ENCODE measurements around the gene CDH24.

CDH24 gene

DNA sequence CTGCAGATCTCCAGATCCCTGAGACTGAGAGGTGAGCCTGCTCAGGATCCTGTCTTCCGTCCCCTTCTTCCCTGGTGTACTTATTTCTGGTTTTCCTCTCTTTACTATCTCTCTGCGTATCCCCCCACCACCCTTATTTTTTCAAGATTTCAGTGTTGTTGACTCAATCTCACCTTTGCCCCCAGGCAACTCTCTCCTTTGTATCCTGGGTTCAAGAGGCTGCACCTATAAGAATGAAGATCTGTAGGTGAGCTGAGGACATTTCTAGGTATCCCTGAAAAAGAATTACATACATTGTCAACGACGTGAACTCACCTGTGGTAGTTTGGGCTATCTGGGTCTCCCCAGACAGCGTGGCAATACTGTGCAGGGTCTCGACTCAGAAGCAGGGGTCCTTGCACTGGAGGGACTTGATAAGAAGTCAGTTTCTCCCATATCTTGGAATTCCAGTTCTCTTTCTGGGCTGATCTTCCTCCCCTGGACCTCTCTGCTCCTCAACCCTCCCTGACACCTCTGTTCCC lies 46.8 kb upstream of the CDH24 start:
- Histone ChIP-seq H3K4me1 (ENCODE audit: control insufficient read depth in 1 of 2, insufficient read depth in 1 of 2, low read depth in 1 of 2, low read length in 1 of 2) (peaks cover 13 to 18% of the 10 kb centered on the region in 2 experiments), H3K27me3 (no peaks in the 10 kb centered on the region), H3K27ac (no peak overlapping the region), H3K4me3 (ENCODE audit: low read depth in 1 of 2, low read length in 1 of 2) (no peak overlapping the region), H3K36me3 (peaks cover under 1% of the 10 kb centered on the region), H3K9me3 (no peaks in the 10 kb centered on the region)
- TF ChIP-seq, protein P1, sequence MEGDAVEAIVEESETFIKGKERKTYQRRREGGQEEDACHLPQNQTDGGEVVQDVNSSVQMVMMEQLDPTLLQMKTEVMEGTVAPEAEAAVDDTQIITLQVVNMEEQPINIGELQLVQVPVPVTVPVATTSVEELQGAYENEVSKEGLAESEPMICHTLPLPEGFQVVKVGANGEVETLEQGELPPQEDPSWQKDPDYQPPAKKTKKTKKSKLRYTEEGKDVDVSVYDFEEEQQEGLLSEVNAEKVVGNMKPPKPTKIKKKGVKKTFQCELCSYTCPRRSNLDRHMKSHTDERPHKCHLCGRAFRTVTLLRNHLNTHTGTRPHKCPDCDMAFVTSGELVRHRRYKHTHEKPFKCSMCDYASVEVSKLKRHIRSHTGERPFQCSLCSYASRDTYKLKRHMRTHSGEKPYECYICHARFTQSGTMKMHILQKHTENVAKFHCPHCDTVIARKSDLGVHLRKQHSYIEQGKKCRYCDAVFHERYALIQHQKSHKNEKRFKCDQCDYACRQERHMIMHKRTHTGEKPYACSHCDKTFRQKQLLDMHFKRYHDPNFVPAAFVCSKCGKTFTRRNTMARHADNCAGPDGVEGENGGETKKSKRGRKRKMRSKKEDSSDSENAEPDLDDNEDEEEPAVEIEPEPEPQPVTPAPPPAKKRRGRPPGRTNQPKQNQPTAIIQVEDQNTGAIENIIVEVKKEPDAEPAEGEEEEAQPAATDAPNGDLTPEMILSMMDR (IDR thresholded peaks at IDR 0.05), result no peak

DNA sequence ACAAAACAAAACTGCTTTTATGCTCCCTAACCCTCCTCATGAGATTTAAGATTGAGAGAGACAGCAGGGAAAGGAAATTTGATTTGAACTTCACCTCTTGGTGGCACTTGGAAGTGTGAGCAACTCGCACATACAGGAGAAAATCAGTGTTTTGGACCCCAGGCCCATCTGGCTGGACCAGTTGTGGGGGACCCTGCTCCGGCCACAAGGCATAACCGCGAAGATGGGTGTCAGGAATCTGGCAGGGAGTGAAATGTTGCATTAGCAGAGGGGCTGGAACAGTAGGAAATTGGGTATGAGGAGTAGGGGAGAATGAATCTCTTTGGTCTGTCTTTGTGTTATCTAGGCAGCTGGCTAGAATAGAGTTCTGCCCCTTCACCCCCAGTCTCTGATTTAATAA lies 46.3 kb upstream of the CDH24 start:
- Histone ChIP-seq H3K4me3 (ENCODE audit: low read depth in 1 of 2, low read length in 1 of 2) (no peak overlapping the region), H3K36me3 (peaks cover 6% of the 10 kb centered on the region), H3K27me3 (no peaks in the 10 kb centered on the region), H3K4me1 (ENCODE audit: control insufficient read depth in 1 of 2, insufficient read depth in 1 of 2, low read depth in 1 of 2, low read length in 1 of 2) (peaks cover 13 to 18% of the 10 kb centered on the region in 2 experiments), H3K27ac (no peak overlapping the region), H3K9me3 (no peaks in the 10 kb centered on the region)
- TF ChIP-seq, protein P1 (IDR thresholded peaks at IDR 0.05), result no peak

DNA sequence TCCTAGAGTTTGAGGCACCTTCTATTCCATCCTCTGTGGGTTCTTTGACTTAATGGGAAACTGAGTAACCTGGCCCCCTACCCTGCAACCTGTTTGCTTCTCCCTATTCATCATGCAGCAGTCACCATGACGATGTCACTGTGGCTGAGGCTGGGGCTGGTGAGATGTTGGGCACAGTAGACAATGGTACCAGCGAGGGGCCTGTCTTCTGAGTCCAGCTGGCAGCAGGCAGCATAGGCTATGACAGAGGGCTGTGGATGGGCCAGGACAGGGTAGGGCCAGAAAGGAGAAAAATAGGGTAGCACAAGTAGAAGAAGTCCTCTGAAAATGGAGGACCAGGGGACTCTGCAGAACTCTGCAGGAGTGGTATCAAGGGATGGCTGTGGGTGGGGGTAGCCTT lies 45.5 kb upstream of the CDH24 start:
- Histone ChIP-seq H3K4me1 (ENCODE audit: control insufficient read depth in 1 of 2, insufficient read depth in 1 of 2, low read depth in 1 of 2, low read length in 1 of 2) (peaks cover 14 to 20% of the 10 kb centered on the region in 2 experiments), H3K36me3 (peaks cover 14% of the 10 kb centered on the region), H3K4me3 (ENCODE audit: low read depth in 1 of 2, low read length in 1 of 2) (no peak overlapping the region), H3K27ac (peak overlapping the region; percentile 55), H3K9me3 (no peaks in the 10 kb centered on the region), H3K27me3 (no peaks in the 10 kb centered on the region)
- TF ChIP-seq, protein P1 (IDR thresholded peaks at IDR 0.05), result no peak

DNA sequence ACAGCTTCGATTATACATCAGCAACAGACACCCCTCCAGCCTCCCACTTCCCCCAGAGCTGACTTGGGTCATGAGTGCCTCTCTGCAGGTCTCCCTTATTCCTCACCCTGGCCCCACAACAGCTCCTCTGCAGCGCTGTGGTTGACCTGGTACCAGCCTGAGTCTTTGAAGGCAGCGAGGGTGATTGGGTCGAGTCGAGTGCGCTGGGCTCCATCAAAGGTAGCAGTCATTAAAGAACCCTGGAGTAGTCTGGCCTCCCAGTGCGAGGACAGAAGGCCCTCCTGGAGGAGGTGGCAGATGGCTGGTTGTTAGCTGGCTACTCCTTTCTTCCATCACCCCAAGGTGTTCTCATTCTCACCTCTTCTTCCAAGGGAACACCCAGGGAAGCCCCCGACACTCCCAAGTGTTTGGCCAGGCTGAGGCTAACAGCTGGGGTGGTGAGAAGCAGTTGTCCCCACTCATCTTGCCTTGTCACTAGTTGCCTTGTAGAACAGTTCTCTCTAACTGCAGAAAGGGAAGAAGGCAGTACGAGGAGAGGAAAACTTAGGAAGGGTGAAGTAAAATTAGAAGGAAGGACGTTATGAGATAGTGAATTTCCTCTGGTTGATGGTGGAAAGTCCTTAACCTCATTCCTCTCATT lies 44.8 kb upstream of the CDH24 start:
- Histone ChIP-seq H3K4me3 (ENCODE audit: low read depth in 1 of 2, low read length in 1 of 2) (no peak overlapping the region), H3K27ac (peak overlapping the region; percentile 55), H3K4me1 (ENCODE audit: control insufficient read depth in 1 of 2, insufficient read depth in 1 of 2, low read depth in 1 of 2, low read length in 1 of 2) (peaks cover 21 to 27% of the 10 kb centered on the region in 2 experiments), H3K9me3 (no peaks in the 10 kb centered on the region), H3K36me3 (peaks cover 17% of the 10 kb centered on the region), H3K27me3 (no peaks in the 10 kb centered on the region)
- TF ChIP-seq, protein P1 (IDR thresholded peaks at IDR 0.05), result no peak

DNA sequence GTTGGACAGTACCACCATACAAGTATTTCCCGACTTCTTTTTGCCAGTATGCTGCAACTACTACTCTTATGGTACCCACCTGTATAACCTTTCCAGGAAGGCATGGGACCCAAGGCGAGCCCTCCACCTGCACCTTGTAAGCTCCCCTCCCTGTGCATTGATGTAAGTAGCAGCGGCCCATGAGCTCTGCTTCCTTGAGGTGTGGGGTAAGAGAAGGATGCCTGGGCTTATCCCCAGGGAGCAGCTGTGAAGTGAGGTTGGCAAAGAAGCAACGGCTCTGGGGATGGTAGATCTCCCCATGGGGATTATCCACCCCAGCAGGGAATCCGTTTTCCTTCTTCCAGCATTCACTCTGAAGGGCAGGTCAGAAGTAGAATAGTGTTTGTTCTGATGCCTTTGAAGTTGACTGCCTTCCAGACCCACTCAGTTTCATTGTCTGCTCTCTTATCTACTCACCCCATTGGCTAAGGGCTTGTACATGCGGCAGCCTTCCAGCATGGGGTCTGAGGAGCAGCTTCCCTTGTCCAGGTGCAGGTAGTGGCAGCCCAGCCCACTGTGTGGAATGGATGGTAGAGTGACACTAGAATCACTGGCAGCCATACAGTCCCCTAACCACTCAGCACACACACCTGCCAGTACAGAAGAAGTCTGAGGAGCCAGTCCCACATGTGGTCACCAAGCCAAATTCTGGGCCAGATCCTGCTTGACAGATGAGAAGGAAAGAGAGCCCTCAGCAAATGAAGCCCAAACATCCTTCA lies 44.1 kb upstream of the CDH24 start:
- Histone ChIP-seq H3K4me3 (ENCODE audit: low read depth in 1 of 2, low read length in 1 of 2) (no peak overlapping the region), H3K9me3 (no peaks in the 10 kb centered on the region), H3K27me3 (no peaks in the 10 kb centered on the region), H3K36me3 (peaks cover 17% of the 10 kb centered on the region), H3K4me1 (ENCODE audit: control insufficient read depth in 1 of 2, insufficient read depth in 1 of 2, low read depth in 1 of 2, low read length in 1 of 2) (peaks cover 28 to 34% of the 10 kb centered on the region in 2 experiments), H3K27ac (peak overlapping the region; percentile 55)
- TF ChIP-seq, protein P1 (IDR thresholded peaks at IDR 0.05), result no peak
